ENCODE measurements around the gene ELMO1.

ELMO1 gene

GRCh38 chr7:37150180-37150579 is 298.5 kb downstream of the ELMO1 start:
- POLR2A ChIA-PET (ENCODE audit: low non-redundant PET): no interaction called here
- H3K27ac ChIP-seq: no peak overlapping the region
- TF ChIP-seq CTCF (conservative IDR thresholded peaks at IDR 0.05; ENCODE audit: low read depth): no peak
- no peak for DNase-seq (ENCODE audit: low spot score)
- CTCF ChIA-PET: no interaction called here

- H3K27ac ChIP-seq: no peak overlapping the region
- no peak for TF ChIP-seq CTCF (conservative IDR thresholded peaks at IDR 0.05; ENCODE audit: low read depth)
- no peak for DNase-seq (ENCODE audit: low spot score)
- ChIA-PET CTCF (no interaction called here), POLR2A (ENCODE audit: low non-redundant PET) (no interaction called here)
Measured at GRCh38 chr7:37149773-37150124, 298.9 kb downstream of the ELMO1 start.

- no peak for TF ChIP-seq CTCF (conservative IDR thresholded peaks at IDR 0.05; ENCODE audit: low read depth)
- ChIA-PET POLR2A (ENCODE audit: low non-redundant PET) (no interaction called here), CTCF (no interaction called here)
- DNase-seq (ENCODE audit: low spot score): no peak
- no peak overlapping the region for H3K27ac ChIP-seq
Measured at GRCh38 chr7:37149051-37149772, 299.5 kb downstream of the ELMO1 start.

- CTCF ChIA-PET: no interaction called here
- POLR2A ChIA-PET (ENCODE audit: low non-redundant PET): no interaction called here
- no peak for DNase-seq (ENCODE audit: low spot score)
- TF ChIP-seq CTCF (conservative IDR thresholded peaks at IDR 0.05; ENCODE audit: low read depth): no peak
- H3K27ac ChIP-seq: no peak overlapping the region
Measured at GRCh38 chr7:37145682-37146081, 303.0 kb downstream of the ELMO1 start.

- ChIA-PET CTCF (no interaction called here), POLR2A (ENCODE audit: low non-redundant PET) (no interaction called here)
- no peak for TF ChIP-seq CTCF (conservative IDR thresholded peaks at IDR 0.05; ENCODE audit: low read depth)
Measured at GRCh38 chr7:37144423-37144822, 304.2 kb downstream of the ELMO1 start.

GRCh38 chr7:37142958-37143357 is 305.7 kb downstream of the ELMO1 start:
- no peak for DNase-seq (ENCODE audit: low spot score)
- no peak overlapping the region for H3K27ac ChIP-seq
- TF ChIP-seq CTCF (conservative IDR thresholded peaks at IDR 0.05; ENCODE audit: low read depth): no peak
- ChIA-PET CTCF (interaction anchor here (0.6 kb wide), 1 partner anchor 44 kb away, joined by 3 read pairs; no protein-coding TSS in a partner anchor), POLR2A (ENCODE audit: low non-redundant PET) (no interaction called here)

More at GRCh38 chr7:37144423-37144822, 304.2 kb downstream of the ELMO1 start:
- no peak for DNase-seq (ENCODE audit: low spot score)
- H3K27ac ChIP-seq: no peak overlapping the region
